Activated naive CD8-positive, alpha-beta T cell treated with anti-CD3 and anti-CD28 coated beads for 36 hours (primary cell): Measurements from ENCODE around the gene SEC14L5. TPM values are rescaled to one million over a fixed set of nuclear protein-coding genes. Genes with fewer than 3 reads are reported as not detected.
A peak's percentile ranks its signal among the peaks of the same experiment; 100 is the strongest.
"Not testable (repeated sequence)": the region's sequence is repeated elsewhere in the genome, so short reads cannot be mapped to it uniquely, and the experiment has no call there.

Source experiments
- DNase-seq: peaks from one replicate; pipeline ENCODE4 v3.0.0; 2021
- H3K27ac Mint-ChIP-seq: one replicate; pipeline ENCODE4 v1.8.0; 2022; ENCODE audit warnings: mild to moderate bottlenecking, moderate library complexity, mixed read lengths
- H3K27me3 Mint-ChIP-seq: one replicate; pipeline ENCODE4 v1.8.0; 2022; ENCODE audit warnings: mild to moderate bottlenecking, mixed read lengths
- H3K36me3 Mint-ChIP-seq: one replicate; pipeline ENCODE4 v1.8.0; 2021; ENCODE audit warnings: mild to moderate bottlenecking, mixed read lengths
- H3K4me1 Mint-ChIP-seq: one replicate; pipeline ENCODE4 v1.8.0; 2021; ENCODE audit warnings: mixed read lengths
- H3K4me3 Mint-ChIP-seq: one replicate; pipeline ENCODE4 v1.8.0; 2022; ENCODE audit warnings: mild to moderate bottlenecking, moderate library complexity, mixed read lengths
- H3K9me3 Mint-ChIP-seq: one replicate; pipeline ENCODE4 v1.8.0; 2022; ENCODE audit warnings: mixed read lengths
- total RNA-seq, 2 experiments: library from RNA; stranded (reverse); gene quantifications; one replicate each; pipeline ENCODE4 v1.2.3, GENCODE V29; 2021

Gene SEC14L5
- total RNA-seq, 2 experiments from 2014 or later = 0.04 to 0.10 TPM

GRCh38 chr16:5036228-5037156, 78.4 kb downstream of the SEC14L5 start:
- peaks cover 6% of the 10 kb centered on the region for H3K36me3 Mint-ChIP-seq
- no peak overlapping the region for H3K4me3 Mint-ChIP-seq
- no peak for DNase-seq
- H3K9me3 Mint-ChIP-seq = no peaks in the 10 kb centered on the region
- H3K4me1 Mint-ChIP-seq = peaks cover 22% of the 10 kb centered on the region
- no peak overlapping the region for H3K27ac Mint-ChIP-seq
- no peaks in the 10 kb centered on the region for H3K27me3 Mint-ChIP-seq

GRCh38 chr16:5040451-5040850, 82.3 kb downstream of the SEC14L5 start:
- H3K27me3 Mint-ChIP-seq = no peaks in the 10 kb centered on the region
- DNase-seq = no peak
- H3K27ac Mint-ChIP-seq = no peak overlapping the region
- H3K36me3 Mint-ChIP-seq = no peaks in the 10 kb centered on the region
- peaks cover 2% of the 10 kb centered on the region for H3K4me1 Mint-ChIP-seq
- H3K4me3 Mint-ChIP-seq = no peak overlapping the region
- H3K9me3 Mint-ChIP-seq = no peaks in the 10 kb centered on the region

DNA sequence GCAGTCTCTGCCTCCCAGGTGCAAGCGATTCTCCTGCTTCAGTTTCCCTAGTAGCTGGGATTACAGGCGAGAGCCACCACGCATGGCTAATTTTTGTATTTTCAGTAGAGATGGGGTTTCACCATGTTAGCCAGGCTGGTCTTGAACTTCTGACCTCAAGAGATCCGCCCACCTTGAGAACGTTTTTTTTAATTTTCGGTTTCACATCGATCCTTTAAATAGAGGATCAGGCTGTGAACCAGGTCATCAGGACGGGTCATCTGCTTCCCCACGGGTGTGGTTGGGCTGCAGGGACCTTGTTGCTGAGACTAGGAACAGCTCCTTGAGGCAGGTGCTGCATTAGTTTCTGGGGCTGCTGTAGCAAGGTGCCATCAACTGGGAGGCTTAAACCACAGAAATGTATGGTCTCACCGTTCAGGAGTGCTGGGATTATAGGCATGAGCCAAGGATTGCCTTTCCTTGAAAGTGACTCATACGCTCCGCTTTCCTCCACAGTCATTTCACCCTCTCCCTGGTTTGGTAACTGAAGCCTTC, 83.5 kb downstream of the SEC14L5 start:
- peaks cover 1% of the 10 kb centered on the region for H3K4me1 Mint-ChIP-seq
- no peaks in the 10 kb centered on the region for H3K27me3 Mint-ChIP-seq
- no peaks in the 10 kb centered on the region for H3K9me3 Mint-ChIP-seq
- no peak overlapping the region for H3K4me3 Mint-ChIP-seq
- H3K36me3 Mint-ChIP-seq = peaks cover 1% of the 10 kb centered on the region
- no peak for DNase-seq
- H3K27ac Mint-ChIP-seq = no peak overlapping the region

DNA sequence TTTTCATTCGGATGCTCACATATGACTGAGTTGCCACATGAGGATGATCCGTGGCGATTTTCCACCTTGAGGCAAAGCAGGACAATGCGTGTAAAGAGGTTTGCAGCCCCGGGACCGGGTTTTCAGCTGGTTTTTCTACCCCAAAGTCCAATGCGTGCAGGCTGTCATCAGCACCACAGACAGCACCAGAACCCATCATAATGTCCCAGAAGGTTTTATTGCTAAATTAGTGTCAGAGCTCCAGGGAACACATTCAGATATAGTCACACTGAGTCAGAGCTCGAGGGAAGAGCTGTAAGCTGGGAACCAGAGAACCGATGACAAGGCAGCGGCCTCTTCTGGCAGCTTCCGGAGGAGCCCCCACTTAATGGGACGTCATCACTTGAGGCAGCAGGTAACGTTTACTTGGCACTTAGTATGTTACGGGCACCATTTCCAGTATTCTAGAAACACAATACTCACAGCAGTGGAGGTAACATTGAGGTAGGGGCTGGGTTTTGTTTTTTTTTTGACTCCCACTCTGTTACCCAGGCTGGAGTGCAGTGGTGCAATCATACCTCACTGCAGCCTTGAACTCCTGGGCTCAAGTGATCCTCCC, 84.5 kb downstream of the SEC14L5 start:
- H3K27ac Mint-ChIP-seq = no peak overlapping the region
- peaks cover 1% of the 10 kb centered on the region for H3K36me3 Mint-ChIP-seq
- no peak overlapping the region for H3K4me3 Mint-ChIP-seq
- no peaks in the 10 kb centered on the region for H3K4me1 Mint-ChIP-seq
- no peak for DNase-seq
- H3K9me3 Mint-ChIP-seq = no peaks in the 10 kb centered on the region
- H3K27me3 Mint-ChIP-seq = no peaks in the 10 kb centered on the region

DNA sequence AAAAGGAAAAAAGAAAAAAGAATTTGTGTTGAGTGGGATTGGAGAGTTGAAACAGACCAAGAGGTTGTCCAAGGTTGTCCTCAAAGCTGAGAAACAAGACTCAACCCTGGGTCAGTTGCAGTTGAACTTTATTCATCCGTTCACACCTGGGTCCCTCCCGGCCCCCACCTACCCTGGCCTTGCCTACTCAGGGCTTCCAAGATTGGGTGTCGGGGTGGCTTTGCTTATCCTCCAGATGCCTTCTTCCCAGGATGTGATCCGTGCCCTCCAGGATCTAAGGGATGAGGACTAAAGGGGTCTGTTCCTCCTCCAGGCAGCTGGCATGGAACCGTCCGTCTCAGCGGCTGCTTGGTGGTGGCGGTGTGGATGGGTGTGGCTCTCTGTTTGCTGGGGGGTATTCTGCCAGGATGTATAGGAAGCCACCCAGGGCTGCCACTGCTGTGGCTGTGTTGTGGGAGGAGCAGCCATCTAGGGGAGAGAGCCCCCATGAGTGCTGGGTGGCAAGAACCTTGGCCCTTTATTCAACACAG, 85.9 kb downstream of the SEC14L5 start:
- no peaks in the 10 kb centered on the region for H3K27me3 Mint-ChIP-seq
- peaks cover 3% of the 10 kb centered on the region for H3K36me3 Mint-ChIP-seq
- no peaks in the 10 kb centered on the region for H3K4me1 Mint-ChIP-seq
- H3K27ac Mint-ChIP-seq = no peak overlapping the region
- no peak overlapping the region for H3K4me3 Mint-ChIP-seq
- H3K9me3 Mint-ChIP-seq = no peaks in the 10 kb centered on the region
- no peak for DNase-seq

GRCh38 chr16:5044581-5044980, 86.5 kb downstream of the SEC14L5 start:
- not testable (repeated sequence) for H3K36me3 Mint-ChIP-seq, H3K4me3 Mint-ChIP-seq, H3K9me3 Mint-ChIP-seq, H3K27me3 Mint-ChIP-seq, H3K4me1 Mint-ChIP-seq, H3K27ac Mint-ChIP-seq, DNase-seq

DNA sequence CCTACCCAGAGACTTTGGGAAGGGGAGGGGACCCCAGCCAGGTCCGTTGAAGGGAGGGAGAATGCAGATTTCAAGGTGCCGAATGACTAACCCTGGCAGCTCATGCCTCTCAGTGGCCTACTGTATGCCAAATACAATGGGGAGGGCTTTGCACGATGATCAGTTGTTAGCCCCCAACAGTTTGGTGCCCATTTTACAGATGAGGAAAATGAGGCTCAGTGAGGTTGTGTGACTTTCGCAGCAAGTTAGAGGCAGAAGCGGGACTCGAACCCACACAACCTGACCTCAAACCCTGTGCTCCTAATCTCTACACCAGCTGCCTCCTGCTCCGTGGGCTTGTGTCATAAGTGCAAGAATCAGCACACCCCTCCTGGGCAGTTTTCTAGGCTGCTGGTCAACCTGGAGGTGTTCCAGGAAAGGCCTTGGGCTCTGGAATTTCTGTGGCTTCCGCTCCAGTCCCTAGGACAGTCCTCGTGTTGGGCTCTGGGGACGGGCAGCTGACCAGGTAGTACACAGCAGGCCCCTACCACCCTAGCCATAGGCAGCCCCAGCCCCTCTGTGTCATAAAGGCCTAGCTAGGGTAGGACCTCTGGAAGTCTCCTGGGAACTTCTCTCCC, 87.5 kb downstream of the SEC14L5 start:
- Mint-ChIP-seq H3K27me3 (no peaks in the 10 kb centered on the region), H3K9me3 (peaks cover 7% of the 10 kb centered on the region), H3K27ac (no peak overlapping the region), H3K36me3 (peaks cover 6% of the 10 kb centered on the region), H3K4me3 (no peak overlapping the region), H3K4me1 (no peaks in the 10 kb centered on the region)
- no peak for DNase-seq

GRCh38 chr16:5046914-5047313, 88.8 kb downstream of the SEC14L5 start:
- no peak for DNase-seq
- peaks cover 8% of the 10 kb centered on the region for H3K9me3 Mint-ChIP-seq
- no peak overlapping the region for H3K27ac Mint-ChIP-seq
- no peaks in the 10 kb centered on the region for H3K4me1 Mint-ChIP-seq
- H3K4me3 Mint-ChIP-seq = no peak overlapping the region
- H3K27me3 Mint-ChIP-seq = no peaks in the 10 kb centered on the region
- peaks cover 6% of the 10 kb centered on the region for H3K36me3 Mint-ChIP-seq

GRCh38 chr16:5054876-5055865, 97.0 kb downstream of the SEC14L5 start:
- no peak overlapping the region for H3K4me3 Mint-ChIP-seq
- no peaks in the 10 kb centered on the region for H3K36me3 Mint-ChIP-seq
- H3K9me3 Mint-ChIP-seq = peaks cover 3% of the 10 kb centered on the region
- H3K4me1 Mint-ChIP-seq = peaks cover 2% of the 10 kb centered on the region
- no peak for DNase-seq
- H3K27ac Mint-ChIP-seq = no peak overlapping the region
- H3K27me3 Mint-ChIP-seq = no peaks in the 10 kb centered on the region

- peak; percentile 64 for DNase-seq
- Mint-ChIP-seq H3K4me3 (no peak overlapping the region), H3K27ac (no peak overlapping the region), H3K27me3 (no peaks in the 10 kb centered on the region), H3K36me3 (no peaks in the 10 kb centered on the region), H3K9me3 (no peaks in the 10 kb centered on the region), H3K4me1 (peaks cover 2% of the 10 kb centered on the region)
Measured at GRCh38 chr16:5056352-5056751, 98.2 kb downstream of the SEC14L5 start.

DNA sequence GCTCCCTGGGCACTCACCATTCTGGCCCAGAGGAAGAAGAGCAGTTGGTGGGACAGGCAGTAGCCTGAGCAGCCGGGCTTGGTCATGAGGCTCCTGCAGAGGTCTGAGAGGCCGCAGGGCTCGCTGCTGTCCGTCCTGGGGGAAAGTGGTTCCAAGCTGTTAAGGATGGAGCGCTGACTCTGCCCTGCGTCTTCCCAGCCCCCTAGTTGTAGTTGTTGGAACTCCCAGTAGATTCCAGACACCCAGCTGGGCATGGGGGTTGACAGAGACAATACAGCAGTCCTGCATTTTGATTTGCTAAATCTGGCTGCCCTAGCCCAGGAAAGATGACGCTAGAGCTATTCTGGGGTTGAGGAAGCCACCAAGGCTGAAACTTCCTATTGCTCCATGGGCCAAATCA, 100.3 kb downstream of the SEC14L5 start:
- H3K4me1 Mint-ChIP-seq = peaks cover 2% of the 10 kb centered on the region
- H3K9me3 Mint-ChIP-seq = no peaks in the 10 kb centered on the region

DNA sequence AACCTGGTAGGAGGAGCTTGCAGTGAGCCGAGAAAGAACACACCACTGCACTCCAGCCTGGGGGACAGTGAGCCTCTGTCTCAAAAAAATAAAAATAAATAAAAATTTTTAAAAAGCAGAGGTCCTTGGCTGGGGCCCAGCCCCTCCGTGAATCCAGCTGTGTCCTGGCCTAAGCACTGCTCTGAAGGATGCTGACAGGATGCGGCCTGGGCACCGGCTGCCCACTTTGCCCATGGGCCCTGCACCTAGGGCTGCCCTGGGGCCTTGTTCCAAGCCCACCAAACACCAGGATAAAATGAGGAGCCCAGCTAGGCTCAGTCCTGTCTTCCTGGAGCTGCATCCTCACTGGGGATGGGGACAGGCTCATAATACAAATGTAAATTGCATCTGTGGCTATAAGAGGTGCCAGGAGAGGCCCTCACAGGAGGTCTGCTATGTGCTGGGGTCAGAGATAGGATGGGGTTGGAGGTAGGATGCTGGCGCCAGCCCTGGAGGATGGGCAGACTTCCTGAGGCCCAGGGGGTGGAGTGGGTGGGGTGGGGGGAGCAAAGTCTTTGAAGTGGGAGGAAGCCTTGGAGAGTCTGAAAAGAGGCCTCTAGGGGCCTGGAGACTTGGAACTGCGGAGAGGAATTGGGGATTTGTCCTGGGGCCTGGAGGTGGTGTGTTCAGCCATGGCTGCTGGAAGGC, 101.4 kb downstream of the SEC14L5 start:
- no peaks in the 10 kb centered on the region for H3K36me3 Mint-ChIP-seq
- H3K4me3 Mint-ChIP-seq = no peak overlapping the region
- DNase-seq = no peak
- H3K27me3 Mint-ChIP-seq = no peaks in the 10 kb centered on the region
- H3K9me3 Mint-ChIP-seq = no peaks in the 10 kb centered on the region
- H3K4me1 Mint-ChIP-seq = peaks cover 2% of the 10 kb centered on the region
- no peak overlapping the region for H3K27ac Mint-ChIP-seq

More for the DNA sequence above, 100.3 kb downstream of the SEC14L5 start:
- H3K4me3 Mint-ChIP-seq = no peak overlapping the region
- no peak for DNase-seq
- no peaks in the 10 kb centered on the region for H3K36me3 Mint-ChIP-seq
- H3K27me3 Mint-ChIP-seq = no peaks in the 10 kb centered on the region
- H3K27ac Mint-ChIP-seq = no peak overlapping the region

- Mint-ChIP-seq H3K4me1 (peaks cover 2% of the 10 kb centered on the region), H3K27ac (no peak overlapping the region), H3K36me3 (no peaks in the 10 kb centered on the region), H3K4me3 (no peak overlapping the region), H3K9me3 (no peaks in the 10 kb centered on the region), H3K27me3 (no peaks in the 10 kb centered on the region)
- DNase-seq = no peak
Measured at GRCh38 chr16:5060073-5060641, 102.0 kb downstream of the SEC14L5 start.
